ENCODE results near the gene ZNF17. TPM values are rescaled to one million over a fixed set of nuclear protein-coding genes. Genes with fewer than 3 reads are reported as not detected.

The ZNF17 gene
- total and polyA plus RNA-seq, 2 of the 8 experiments (the other 6 are each of a cell fraction or from before 2014, with no cell fraction given), result 3.8 to 10.2 TPM

DNA sequence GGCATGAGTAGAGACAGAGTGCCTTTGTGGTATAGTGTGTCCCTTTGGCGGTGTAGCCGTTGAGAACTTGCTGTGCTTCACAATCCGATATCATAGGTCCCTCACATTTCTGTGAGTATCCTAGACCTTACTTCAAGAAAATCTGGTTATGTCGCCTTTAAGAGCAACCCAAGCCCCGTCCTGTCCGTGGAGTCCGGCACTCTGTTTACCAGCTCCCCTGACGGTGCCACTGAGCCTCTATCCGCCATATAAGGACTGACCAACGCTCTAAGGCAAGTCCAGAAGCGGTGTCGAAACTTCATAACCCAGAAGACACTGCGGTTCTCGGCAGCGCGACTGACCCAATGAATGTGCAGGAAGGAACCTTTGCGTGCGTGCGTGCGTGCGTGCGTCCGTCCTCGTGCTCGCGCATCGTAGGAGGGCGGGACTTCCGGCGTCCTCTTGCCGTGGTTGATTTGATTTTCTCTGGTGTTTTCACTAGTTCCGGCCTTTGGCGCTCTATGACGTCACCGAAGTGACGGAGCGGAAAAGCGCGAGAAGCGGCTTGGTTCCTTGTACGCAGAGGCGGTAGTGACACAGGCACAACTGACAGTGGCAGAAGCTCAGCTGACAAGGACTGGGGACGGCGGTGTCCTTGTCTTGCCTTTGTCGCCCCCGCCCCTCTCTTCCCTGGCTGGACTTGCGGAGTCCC, 47.8 kb upstream of the ZNF17 start, which contains the start of the genes TRAPPC2B and ZNF547 (continued):
- TF ChIP-seq TAF7 (optimal IDR thresholded peaks at IDR 0.05; ENCODE audit: borderline replicate concordance, low read depth, low read length) (no peak), SP1 (IDR thresholded peaks at IDR 0.05; ENCODE audit: low read depth, low read length) (peak; percentile 85), HDAC2 (IDR thresholded peaks at IDR 0.05; ENCODE audit: borderline replicate concordance in 1 of 2, low read depth in 2 of 2, low read length in 2 of 2) (0 out of 4 replicates have a peak, but pooled peaks of 1 of the 2 experiments have one; percentile 7), BCL11A (IDR thresholded peaks at IDR 0.05; ENCODE audit: low read depth in 2 of 2, low read length in 2 of 2) (no peak), HDAC6 (IDR thresholded peaks at IDR 0.05; ENCODE audit: low read depth, low read length) (no peak), EZH2 (IDR thresholded peaks at IDR 0.05; ENCODE audit: low read depth, low read length, severe bottlenecking) (no peak), CHD1 (IDR thresholded peaks at IDR 0.05; ENCODE audit: low read depth, low read length) (no peak), NRF1 (IDR thresholded peaks at IDR 0.05; ENCODE audit: low read depth, low read length) (peak; percentile 42; the same call in 1 of the 2 replicates), NANOG (IDR thresholded peaks at IDR 0.05; ENCODE audit: insufficient read depth, low read depth, low read length, poor library complexity, severe bottlenecking) (no peak), CEBPB (IDR thresholded peaks at IDR 0.05; ENCODE audit: low read depth, low read length) (peak; percentile 70), KDM5A (IDR thresholded peaks at IDR 0.05; ENCODE audit: low read length) (no peak), KDM1A (IDR thresholded peaks at IDR 0.05; ENCODE audit: borderline replicate concordance, low read length) (no peak), ASH2L (IDR thresholded peaks at IDR 0.05; ENCODE audit: low read length) (peak; percentile 33), SP4 (IDR thresholded peaks at IDR 0.05; ENCODE audit: low read length) (no peak), BRCA1 (IDR thresholded peaks at IDR 0.05; ENCODE audit: low read depth, low read length) (peak; percentile 58; the same call in 1 of the 2 replicates), CHD2 (IDR thresholded peaks at IDR 0.05; ENCODE audit: low read length) (peak; percentile 81), CTCF (IDR thresholded peaks at IDR 0.05; ENCODE audit: control extremely low read depth in 1 of 3, insufficient read depth in 1 of 3, low read depth in 1 of 3, low read length in 3 of 3) (no peak)
